ENCODE measurements around the gene ZC3H14.
"Not testable (repeated sequence)": the region's sequence is repeated elsewhere in the genome, so short reads cannot be mapped to it uniquely, and the experiment has no call there.

Gene ZC3H14

GRCh38 chr14:88562831-88563686, at the start of gene ZC3H14:
Gene ZC3H14 (plus strand): TSS chr14:88563037. CDS start chr14:88563134, 97 bp downstream.
- peak; percentile 61 for DNase-seq

- no peak for DNase-seq
These were observed 47.2 kb upstream of the ZC3H14 start for GRCh38 chr14:88515499-88516221.

GRCh38 chr14:88516861-88517357, 45.9 kb upstream of the ZC3H14 start:
- no peak for DNase-seq

GRCh38 chr14:88518592-88519512, 44.0 kb upstream of the ZC3H14 start:
- no peak for DNase-seq

- DNase-seq: no peak
These were observed 42.9 kb upstream of the ZC3H14 start for GRCh38 chr14:88519907-88520306.

- DNase-seq: no peak
These were observed 41.0 kb upstream of the ZC3H14 start for GRCh38 chr14:88521818-88522217.

- no peak for DNase-seq
These were observed 40.4 kb upstream of the ZC3H14 start for GRCh38 chr14:88522393-88522792.

- DNase-seq: not testable (repeated sequence)
These were observed 32.9 kb upstream of the ZC3H14 start for GRCh38 chr14:88529889-88530288.

- DNase-seq: no peak
These were observed 29.7 kb upstream of the ZC3H14 start for GRCh38 chr14:88533064-88533602.

- no peak for DNase-seq
These were observed 27.7 kb upstream of the ZC3H14 start for GRCh38 chr14:88535149-88535548.

GRCh38 chr14:88535813-88536212, 27.0 kb upstream of the ZC3H14 start:
- no peak for DNase-seq

GRCh38 chr14:88541324-88541723, 21.5 kb upstream of the ZC3H14 start:
- no peak for DNase-seq

GRCh38 chr14:88542857-88543795, 19.7 kb upstream of the ZC3H14 start:
- DNase-seq: no peak

- DNase-seq: no peak
These were observed 17.6 kb upstream of the ZC3H14 start for GRCh38 chr14:88545256-88545655.

GRCh38 chr14:88546621-88547385, 16.0 kb upstream of the ZC3H14 start:
- no peak for DNase-seq

GRCh38 chr14:88547386-88547780, 15.5 kb upstream of the ZC3H14 start:
- no peak for DNase-seq

GRCh38 chr14:88550078-88550477, 12.8 kb upstream of the ZC3H14 start:
- no peak for DNase-seq

- DNase-seq: peak; percentile 47
These were observed 11.6 kb upstream of the ZC3H14 start for GRCh38 chr14:88551094-88551870.

- DNase-seq: no peak
These were observed 10.8 kb upstream of the ZC3H14 start for GRCh38 chr14:88551980-88552431.

GRCh38 chr14:88552876-88553275, 10.0 kb upstream of the ZC3H14 start:
- no peak for DNase-seq
